Dermis microvascular lymphatic vessel endothelial cell (primary cell): ENCODE measurements around the gene KDM4B. TPM values are rescaled to one million over a fixed set of nuclear protein-coding genes. Genes with fewer than 3 reads are reported as not detected.
A peak's percentile ranks its signal among the peaks of the same experiment; 100 is the strongest.

Experiments
- DNase-seq, 2 donors: peaks; one replicate each; pipeline versions ENCODE4 v3.0.0 to v3.0.0-alpha.2; 2010; ENCODE audit warnings: low read depth in 2 of 2
- total RNA-seq: library from RNA; depleted of rRNA; stranded (reverse); fragments of >200 nt; gene quantifications from 2 replicates; pipeline ENCODE4 v1.2.1, GENCODE V29; 2014

The KDM4B gene
- total RNA-seq, 1 donor from 2014 or later, result 9.5 TPM

DNA sequence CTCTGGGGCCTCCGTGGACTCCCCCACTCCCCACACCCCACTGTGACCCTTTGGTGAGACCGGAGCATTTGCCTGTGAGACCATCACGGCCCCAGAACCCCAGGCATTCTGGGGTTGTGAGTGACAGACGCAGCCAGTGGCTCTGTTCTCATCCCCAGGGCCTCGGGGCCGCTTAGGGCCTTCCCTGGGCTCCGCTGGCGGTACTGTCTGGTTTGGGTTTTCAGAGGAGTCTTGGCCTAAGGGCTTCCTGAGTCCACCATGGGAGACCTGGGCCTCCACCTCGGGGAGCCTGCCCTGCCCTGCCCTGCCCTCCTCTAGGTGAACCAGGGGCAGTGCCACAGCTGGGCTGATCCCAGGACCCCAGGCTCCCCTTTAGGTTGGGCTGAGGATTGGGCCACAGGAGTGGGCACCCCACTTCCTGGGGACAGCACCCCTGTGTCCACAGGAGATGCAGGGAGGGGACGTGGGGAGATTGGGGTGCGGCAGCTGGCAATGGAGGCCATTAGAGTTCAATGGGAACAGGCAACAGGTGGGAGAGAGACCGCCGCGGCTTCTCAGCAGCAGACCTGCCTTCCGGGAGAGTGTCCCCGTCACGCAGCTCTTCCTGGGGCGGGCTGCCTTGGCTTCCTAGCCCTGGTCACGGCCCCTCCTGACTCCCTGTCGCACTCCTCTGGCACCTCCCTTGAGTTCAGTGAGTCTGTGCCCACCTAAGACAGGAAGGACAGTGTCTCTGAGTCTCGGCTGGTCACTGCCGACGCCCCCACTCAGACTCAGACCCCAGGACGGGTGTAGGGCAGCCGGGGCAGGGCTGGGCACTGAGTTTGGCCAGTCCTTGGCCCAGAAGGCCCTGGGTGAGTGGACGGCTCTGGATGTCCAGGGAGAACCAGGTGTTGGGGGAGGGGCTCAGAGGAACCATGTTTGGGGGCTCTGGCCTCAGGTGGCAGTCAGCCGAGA lies 164.1 kb downstream of the KDM4B start:
- no peak for DNase-seq

DNA sequence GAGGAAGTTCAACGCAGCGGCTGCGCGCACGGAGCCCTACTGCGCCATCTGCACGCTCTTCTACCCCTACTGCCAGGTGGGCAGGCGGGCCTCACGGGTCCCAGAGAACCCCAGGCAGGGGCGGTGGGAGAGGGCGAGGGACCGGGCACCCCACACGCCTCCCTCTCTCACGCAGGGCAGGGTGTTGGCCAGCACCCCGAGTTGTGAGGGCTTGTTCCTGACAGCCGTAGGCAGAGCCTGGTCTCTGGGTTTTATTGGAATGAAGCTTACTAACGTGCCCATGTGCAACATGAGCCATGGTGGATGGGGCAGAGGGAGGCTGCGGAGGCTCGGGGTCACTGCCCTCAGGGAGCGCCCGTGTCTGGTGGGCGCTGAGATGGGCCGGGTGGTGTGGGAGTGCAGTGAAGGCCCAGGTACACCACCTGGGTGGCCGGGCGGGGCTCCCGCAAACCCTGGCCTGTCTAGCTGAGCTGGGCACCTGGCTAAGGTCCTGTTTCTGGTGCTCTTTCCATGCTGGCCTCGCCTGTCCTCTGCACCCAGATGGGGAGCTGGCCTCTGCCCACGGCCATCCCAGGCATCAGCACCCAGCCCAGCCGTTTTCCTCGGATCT lies 165.2 kb downstream of the KDM4B start:
- DNase-seq, result no peak

GRCh38 chr19:5134691-5135090 lies 165.8 kb downstream of the KDM4B start:
- no peak for DNase-seq

DNA sequence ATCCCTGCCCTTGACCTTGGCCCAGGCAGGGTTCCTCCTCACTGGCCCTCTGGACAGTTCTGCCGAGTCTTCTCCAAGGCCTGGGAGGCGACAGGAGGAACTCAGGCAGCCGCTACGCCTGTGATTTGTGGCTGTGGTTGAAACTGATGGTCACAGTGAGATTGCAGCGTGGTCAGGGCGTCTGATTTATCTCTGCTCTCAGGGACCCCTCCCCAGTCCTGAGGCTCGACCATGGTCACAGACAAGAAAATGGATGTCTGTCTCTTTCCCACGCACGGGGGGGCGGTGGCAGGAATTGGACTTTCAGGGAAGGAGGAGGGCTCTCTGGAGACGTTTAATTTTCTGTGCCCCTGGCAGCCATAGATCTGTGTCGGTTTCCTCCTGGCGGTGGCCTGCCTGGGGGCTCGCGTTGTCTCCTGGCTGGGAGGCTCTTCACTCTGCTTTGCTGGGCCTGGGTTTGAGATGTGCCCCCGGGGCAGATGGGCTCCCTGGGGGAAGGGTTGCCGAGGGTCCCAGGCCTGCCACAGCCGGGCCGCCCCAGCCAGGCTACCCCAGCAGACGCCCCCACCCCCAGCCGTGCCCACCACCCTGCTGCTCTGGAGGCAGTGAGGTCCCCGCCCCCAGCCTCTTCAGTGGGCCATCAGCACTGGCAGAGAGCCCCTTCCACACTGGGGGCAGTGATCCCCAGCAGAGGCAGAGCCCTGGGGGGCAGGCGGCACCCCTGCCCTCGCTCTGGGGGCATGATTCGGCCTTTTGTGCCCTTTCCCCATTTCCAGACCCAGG lies 167.4 kb downstream of the KDM4B start:
- DNase-seq, result no peak

DNA sequence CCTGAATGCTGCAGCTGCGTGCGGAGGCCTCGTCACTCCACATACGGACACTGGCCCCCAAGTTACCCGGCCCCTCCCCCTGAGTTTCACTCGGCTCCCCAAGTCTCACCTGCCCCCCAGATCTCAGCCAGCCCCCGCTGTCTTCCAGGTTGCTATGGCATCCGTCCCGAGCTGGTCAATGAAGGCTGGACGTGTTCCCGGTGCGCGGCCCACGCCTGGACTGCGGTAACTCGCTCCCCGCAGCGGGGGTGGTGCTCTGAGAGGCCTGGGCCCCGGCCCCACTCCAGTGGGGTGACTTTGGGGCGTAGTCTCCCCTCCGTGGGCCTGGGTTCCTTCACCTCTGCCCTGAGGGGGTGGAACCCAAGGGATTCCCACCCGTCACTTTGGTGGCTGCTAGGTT lies 168.2 kb downstream of the KDM4B start:
- no peak for DNase-seq

- DNase-seq, result no peak
Observed at GRCh38 chr19:5137571-5138124, 168.7 kb downstream of the KDM4B start.

DNA sequence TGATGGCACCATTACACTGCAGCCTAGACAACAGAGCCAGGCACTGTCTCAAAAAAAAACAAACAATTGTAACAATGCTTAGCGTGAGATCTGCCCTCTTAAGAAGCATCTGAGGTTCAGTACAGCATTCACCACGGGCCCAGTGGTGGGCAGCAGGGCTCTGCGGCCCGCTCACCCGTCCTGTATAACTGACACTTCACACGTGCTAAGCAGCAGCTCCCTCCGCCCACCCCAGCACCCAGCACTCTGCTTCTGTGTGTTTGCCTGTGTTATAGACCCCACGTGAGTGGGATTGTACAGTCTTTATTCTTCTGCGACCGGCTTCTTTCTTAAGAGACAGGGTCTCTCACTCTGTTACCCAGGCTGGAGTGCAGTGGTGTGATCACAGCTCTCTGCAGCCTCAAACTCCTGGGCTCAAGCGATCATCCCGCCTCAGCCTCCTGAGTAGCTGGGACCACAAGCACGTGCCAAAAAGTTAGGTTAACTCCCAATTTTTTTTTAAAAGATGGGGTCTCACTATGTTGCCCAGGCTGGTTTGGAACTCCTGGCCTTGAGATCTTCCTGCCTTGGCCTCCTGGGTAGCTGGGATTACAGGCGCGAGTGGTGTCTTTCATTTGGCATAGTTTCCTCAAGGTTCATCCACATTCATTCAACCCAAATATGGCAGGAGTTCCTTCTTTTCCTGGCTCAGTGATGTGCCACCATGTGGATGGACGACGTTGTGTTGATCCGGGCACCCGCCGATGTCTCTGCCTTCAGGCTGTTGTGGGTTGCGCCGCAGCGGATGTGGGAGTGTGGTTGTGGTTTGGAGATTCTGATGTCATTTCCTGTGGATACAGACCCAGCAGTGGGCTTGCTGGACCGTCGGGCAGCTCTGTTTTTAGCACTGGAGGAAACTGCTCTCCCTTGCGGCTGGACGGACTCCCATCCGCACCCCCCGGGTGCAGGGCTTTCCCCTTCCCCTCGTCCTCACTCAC lies 170.0 kb downstream of the KDM4B start:
- peak in 1 of 2 donors; percentile 53 for DNase-seq

- DNase-seq, result no peak
Observed at GRCh38 chr19:5139583-5140325, 170.8 kb downstream of the KDM4B start.

DNA sequence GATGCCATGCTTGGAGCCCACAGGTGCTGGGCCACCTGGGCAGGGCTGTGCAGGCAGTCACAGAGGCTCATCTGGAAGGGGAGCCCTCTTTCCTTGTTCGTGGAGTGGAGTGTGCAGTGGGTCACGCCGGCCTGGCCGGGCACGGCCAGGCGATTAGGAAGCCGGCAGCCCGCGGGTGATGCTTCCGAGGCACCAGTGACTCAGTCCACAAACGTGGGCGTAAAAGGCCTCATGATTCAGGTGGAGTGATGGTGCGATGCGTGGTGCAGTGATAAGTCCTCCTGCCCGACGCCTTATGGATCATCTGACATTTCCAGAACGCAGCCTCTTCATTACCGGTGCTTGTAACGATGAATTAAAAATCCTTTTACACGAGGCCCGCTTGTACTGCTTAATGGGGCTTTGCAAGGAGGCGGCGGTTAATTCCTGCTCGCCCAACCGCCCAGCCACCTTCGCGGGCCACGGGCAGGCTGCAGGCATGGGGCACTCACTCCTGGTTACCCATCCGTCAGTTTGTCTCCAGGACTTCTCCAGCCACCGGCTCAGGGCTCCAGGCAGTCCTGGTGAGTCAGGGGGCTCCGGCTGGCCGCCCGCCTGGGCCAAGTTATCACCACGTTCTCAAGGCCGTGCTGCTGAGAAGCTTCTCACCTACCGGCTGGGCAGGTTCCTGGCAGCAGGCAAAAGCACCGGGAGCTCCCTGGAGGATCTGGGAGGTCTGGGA lies 172.4 kb downstream of the KDM4B start:
- DNase-seq, result no peak

DNA sequence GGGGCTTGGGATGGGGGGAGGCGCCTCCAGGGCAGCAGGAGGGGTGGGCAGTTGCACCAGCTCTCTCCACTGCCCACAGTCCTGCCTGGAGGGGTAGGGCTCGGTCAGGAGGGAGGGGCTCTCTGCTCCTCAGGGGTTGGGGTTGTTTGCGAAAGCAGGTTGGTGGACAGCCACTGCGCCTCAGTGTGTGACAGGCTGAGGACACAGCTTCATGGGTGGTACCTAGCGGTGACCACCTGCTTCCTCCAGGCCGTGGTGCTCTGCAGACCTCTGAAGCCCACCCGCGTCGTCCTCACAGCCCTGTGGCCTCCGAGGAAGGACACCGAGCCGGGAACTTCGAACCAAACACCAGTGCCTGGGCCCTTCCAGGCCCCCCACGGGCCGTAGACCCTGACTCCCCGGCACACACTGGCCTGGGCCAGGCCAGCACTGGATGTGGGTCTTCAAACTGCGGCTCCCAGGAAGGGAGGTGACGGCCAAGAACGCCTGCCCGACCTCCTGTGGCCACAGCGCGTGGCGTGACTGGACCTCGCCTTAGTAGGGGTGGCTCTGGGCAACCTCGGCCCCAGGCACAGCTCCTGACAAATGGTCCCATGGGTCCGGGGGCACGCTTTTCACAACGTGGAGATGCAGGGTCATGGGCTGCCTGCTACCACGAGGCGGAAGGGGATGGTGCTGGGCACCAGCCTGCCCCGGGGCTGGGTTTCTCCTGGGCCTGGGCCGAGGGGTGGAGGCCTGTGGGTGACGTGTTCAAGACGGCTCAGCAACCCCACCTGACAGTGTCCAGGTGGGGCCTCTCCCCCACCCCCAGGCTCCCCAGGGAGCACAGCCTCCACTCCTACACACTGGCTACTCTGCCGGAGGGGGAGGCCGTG lies 173.2 kb downstream of the KDM4B start:
- DNase-seq, result no peak

DNA sequence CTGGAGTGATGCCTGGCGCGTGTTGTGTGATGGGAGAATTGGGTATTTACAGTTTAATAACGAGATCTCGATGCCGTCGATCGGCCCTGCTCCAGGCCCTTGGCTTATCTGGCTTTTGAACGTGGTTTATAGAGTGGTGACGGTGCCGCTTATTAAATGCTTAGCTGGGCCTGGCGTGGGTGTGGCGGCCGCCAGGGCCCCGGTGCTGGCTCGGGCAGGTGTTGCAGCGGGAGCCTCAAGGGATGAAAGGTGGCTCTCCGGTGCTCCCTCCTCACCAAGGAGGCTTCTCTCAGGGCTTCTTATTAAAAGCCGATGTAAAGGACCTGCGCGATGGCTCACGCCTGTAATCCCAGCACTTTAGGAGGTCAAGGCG lies 173.8 kb downstream of the KDM4B start:
- no peak for DNase-seq

DNA sequence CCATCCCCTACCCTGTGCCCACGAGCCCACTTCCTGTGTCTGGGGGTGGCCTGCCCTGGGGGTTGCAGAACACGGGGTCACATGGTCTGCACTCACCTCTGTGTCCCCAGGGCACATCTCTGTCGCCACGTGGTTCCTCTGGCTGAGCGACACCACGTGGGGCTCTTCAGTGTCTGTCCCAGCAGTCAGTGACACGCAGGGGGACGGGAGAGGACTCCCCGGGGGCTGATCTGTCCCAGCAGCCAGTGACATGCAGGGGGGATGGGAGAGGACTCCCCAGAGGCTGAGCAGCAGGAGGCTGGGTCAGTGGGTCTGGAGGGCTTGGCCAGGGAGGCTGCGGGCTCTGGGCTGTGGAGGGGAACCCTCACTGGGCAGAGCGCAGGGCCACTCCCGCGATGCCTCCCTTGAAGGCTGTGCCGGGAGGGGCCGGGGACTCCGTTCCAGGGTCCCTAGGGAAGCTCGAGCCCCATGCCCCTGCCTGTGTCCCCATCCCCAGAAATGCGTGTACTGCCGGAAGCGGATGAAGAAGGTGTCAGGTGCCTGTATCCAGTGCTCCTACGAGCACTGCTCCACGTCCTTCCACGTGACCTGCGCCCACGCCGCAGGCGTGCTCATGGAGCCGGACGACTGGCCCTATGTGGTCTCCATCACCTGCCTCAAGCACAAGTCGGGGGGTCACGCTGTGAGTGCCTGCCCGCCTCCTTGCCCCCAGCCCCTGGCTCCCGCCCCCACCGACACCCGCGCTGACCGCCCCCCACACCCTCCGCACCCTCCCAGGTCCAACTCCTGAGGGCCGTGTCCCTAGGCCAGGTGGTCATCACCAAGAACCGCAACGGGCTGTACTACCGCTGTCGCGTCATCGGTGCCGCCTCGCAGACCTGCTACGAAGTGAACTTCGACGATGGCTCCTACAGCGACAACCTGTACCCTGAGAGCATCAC lies 174.8 kb downstream of the KDM4B start:
- DNase-seq, result no peak

DNA sequence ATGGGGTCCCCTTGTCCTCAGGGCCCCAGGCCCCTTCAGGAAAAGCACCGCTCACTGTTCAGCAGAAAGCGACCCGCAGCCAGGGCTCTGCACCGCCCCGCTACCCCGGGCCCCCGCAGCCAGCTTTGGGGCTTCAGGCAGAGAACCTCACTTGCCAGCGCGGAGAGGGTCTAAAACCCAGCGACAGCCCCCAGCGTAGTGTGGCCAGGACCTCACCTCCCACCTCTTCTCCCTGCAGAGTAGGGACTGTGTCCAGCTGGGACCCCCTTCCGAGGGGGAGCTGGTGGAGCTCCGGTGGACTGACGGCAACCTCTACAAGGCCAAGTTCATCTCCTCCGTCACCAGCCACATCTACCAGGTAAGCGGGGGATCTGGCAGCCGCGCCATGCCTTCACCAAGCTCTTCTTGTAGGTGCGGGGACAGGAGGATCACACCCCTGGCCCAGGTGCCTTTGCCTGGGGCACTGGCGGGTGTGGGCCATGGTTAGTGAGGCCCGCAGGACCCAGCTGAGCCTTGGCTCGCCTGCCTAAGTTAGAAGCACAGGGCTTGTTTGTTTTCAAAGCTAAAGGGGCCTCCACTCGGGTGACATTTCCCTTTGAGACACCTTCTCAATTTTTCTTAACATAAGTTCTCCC lies 175.7 kb downstream of the KDM4B start:
- DNase-seq, result no peak

DNA sequence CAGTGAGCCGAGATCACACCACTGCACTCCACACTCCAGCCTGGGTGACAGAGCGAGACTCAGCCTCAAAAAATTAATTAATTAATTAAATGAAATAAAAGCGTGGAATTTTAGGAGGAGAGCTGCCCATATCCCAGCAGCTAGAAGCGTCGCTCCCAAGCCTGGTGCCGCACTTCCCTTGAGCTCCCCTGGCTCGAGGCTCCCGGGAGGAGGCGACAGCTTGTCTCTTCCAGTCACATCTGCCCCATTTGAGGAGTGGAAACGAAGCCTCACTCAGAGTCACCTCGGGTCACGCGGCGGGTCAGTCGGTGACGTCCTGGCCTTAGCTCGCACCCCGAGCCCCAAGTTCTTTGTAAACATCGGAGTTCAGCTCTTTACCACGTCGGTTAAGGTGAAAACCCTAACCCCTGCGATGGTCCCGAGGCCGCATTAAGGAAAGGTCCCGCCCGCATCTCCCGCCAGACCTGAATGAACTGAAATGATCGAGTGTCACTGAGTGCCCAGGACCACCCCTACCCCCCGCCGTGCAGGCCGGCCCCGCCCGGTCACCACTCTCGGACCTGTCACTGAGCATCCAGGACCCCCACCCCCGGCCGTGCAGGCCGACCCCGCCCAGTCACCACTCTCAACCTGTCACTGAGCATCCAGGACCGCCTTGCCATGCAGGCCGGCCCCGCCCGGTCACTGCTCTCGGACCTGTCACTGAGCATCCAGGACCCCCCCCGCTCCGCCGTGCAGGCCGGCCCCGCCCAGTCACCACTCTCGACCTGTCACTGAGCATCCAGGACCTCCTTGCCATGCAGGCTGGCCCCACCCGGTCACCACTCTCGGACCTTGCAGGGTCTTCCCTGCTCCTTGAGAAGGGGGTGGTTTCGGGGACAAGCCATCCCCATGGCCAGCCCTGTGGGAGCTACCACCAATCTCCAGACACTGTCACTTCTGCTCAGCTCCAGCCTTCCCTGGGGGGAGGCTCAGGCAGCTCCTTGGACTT lies 176.9 kb downstream of the KDM4B start:
- no peak for DNase-seq
